Memory B cell (primary cell): ENCODE data around the gene RGR.

Source experiments
- ATAC-seq: fragments of 150-1000 bp; cut with Tn5 transposase; 2 replicates; pipeline ENCODE4 v1.10.0; 2021; ENCODE audit warnings: low read depth, mild to moderate bottlenecking, moderate library complexity
- DNase-seq, 2 donors: peaks; one replicate each; pipeline ENCODE4 v3.0.0; 2022; ENCODE audit warnings: low spot score in 2 of 2
- H3K27ac Mint-ChIP-seq: one replicate; pipeline ENCODE4 v1.8.0; 2022; ENCODE audit warnings: mild to moderate bottlenecking, moderate library complexity, mixed read lengths
- H3K27me3 Mint-ChIP-seq: one replicate; pipeline ENCODE4 v1.8.0; 2022; ENCODE audit warnings: mixed read lengths
- H3K36me3 Mint-ChIP-seq: one replicate; pipeline ENCODE4 v1.8.0; 2022; ENCODE audit warnings: mild to moderate bottlenecking, mixed read lengths
- H3K4me1 Mint-ChIP-seq: one replicate; pipeline ENCODE4 v1.8.0; 2022; ENCODE audit warnings: mixed read lengths
- H3K4me3 Mint-ChIP-seq: one replicate; pipeline ENCODE4 v1.8.0; 2022; ENCODE audit warnings: mild to moderate bottlenecking, moderate library complexity, mixed read lengths
- H3K9me3 Mint-ChIP-seq: one replicate; pipeline ENCODE4 v1.8.0; 2022; ENCODE audit warnings: mixed read lengths

RGR gene

DNA sequence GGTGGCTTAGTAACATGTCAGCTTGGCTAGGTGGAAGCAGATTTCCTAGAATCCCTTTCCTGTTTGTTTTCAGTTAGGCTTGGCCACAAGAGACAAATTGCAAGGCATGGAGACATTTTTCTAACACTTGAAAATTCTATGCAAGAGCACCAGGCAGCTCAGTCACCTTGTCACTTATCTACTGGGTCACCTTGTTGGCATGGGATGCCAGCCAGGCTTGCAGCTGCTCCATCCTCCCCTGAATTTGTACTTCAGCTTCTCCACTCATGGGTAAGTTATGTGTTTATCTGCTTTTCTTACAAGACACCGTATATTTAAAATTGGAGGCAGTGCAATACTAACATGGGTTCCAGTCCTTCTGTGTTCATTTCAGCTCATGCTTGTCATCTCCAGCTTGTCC lies 43.3 kb downstream of the RGR start:
- no peak for ATAC-seq
- Mint-ChIP-seq H3K4me1 (no peaks in the 10 kb centered on the region), H3K36me3 (no peaks in the 10 kb centered on the region), H3K27ac (no peak overlapping the region), H3K9me3 (no peaks in the 10 kb centered on the region), H3K27me3 (peaks cover 3% of the 10 kb centered on the region), H3K4me3 (no peak overlapping the region)
- DNase-seq: no peak

DNA sequence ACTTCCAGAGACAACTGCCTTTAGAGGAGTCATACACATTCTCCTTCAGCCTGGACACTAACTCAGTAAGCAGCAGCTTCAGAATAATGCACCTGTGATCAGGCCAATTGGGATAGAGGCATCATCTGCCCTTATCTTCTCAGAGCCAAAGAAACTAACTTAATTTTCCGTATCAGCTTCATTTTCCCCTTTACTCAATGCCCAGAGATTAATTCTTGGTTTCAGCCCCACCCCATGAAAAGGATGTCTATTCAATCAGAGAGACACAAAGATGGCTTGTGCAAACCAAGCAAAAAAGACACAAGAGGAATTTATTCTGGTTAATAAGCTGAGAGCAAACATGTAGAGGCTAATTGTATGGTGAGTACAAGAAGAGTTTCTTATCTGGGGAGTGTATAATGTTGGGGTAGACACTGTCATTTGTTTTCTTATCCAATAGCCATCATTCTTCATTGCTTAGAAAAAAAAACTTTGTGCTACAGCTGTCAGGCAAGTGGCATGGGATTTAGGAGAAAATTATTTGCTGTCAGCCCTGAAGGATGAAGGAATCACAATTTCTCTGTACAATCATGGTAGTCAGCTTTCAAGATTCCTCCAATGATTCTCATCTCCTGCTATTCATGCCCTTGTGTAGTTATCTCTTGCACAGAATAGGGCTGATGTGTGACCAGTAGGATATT lies 44.8 kb downstream of the RGR start:
- H3K4me3 Mint-ChIP-seq: no peak overlapping the region
- no peak for ATAC-seq
- H3K9me3 Mint-ChIP-seq: no peaks in the 10 kb centered on the region
- no peak overlapping the region for H3K27ac Mint-ChIP-seq
- no peak for DNase-seq
- H3K4me1 Mint-ChIP-seq: no peaks in the 10 kb centered on the region
- no peaks in the 10 kb centered on the region for H3K36me3 Mint-ChIP-seq
- peaks cover 3% of the 10 kb centered on the region for H3K27me3 Mint-ChIP-seq

DNA sequence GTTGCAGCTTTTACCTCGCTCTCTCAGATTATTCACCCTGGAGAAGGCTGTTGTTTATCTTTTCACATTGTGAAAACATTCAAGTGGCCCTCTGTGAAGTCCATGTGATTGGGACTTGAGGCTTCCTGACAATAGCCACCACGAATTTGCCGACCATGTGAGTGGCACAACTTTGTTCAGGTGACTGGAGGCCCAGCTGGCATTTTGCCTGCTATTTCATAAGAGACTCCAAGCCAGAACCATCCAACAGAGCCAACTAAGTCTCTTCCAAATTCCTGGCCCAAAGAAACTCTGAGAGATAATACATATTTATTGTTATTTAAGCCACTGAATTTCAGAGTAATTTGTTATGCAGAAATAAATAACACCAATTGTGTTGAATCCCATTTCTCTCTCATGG lies 45.4 kb downstream of the RGR start:
- ATAC-seq: no peak
- H3K27ac Mint-ChIP-seq: no peak overlapping the region
- H3K4me1 Mint-ChIP-seq: no peaks in the 10 kb centered on the region
- peaks cover 3% of the 10 kb centered on the region for H3K27me3 Mint-ChIP-seq
- no peak overlapping the region for H3K4me3 Mint-ChIP-seq
- DNase-seq: no peak
- H3K36me3 Mint-ChIP-seq: no peaks in the 10 kb centered on the region
- H3K9me3 Mint-ChIP-seq: no peaks in the 10 kb centered on the region

DNA sequence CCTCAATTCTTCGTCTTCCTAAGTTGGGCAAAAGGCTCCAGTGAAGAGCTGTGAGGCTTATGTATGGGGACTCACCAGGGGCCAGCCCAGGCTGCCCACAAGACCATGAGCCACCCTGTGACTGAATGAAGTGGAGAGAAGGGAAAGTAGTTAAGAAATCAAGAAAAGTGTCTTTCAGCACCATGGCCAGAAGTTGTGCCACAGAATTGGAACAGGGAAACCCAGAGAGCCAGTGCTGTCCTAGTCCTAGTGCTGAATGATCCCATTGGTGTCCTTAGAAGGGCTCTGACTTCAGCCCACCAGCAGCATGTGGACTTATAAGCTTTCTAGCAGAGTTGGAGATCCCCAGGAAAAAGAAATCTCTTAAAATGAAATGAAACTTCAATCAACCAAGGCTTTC lies 46.5 kb downstream of the RGR start:
- ATAC-seq (no peak), DNase-seq (no peak)
- no peak overlapping the region for H3K4me3 Mint-ChIP-seq

DNA sequence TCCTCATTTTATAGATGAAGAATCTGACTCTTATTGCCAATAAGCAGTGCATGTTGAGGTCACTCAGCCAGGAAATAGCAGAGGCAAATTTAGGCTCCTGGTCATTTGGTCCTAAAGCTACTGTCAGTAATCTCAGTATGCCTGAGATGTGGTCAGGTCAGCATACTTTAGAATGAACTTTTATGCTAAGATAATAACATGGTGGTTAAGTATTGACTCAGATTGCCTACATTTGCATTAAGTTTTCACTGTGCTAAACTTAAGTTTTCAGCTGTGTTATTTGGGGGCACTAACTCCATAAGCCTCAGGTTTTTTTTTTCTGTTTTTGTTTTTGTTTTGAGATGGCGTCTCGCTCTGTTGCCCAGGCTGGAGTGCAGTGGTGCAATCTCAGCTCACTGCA lies 47.6 kb downstream of the RGR start:
- Mint-ChIP-seq H3K4me3 (no peak overlapping the region), H3K9me3 (no peaks in the 10 kb centered on the region), H3K36me3 (no peaks in the 10 kb centered on the region), H3K4me1 (no peaks in the 10 kb centered on the region), H3K27ac (no peak overlapping the region), H3K27me3 (peaks cover 3% of the 10 kb centered on the region)
- DNase-seq (no peak), ATAC-seq (no peak)

More for the DNA sequence above, 46.5 kb downstream of the RGR start:
- H3K4me1 Mint-ChIP-seq: no peaks in the 10 kb centered on the region
- H3K27ac Mint-ChIP-seq: no peak overlapping the region
- peaks cover 3% of the 10 kb centered on the region for H3K27me3 Mint-ChIP-seq
- H3K9me3 Mint-ChIP-seq: no peaks in the 10 kb centered on the region
- H3K36me3 Mint-ChIP-seq: no peaks in the 10 kb centered on the region

DNA sequence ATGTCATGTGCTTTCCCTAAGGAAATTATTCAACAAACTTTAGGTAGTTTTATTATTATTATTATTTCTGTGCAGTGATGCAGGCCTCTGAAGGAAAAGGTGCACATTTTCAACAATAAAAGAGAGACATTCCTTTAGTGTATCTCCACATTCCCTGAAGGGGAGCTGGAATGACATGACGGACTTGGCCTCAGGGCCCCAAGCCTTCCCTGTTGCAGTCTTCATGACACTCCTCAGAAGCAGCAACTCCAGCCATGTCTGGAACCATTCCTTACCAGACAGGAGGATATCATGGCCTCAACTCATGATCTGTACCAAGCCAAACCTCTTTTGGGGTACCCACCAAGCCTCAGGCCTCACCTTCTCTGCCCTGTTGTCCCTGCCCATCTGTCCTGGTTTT lies 48.3 kb downstream of the RGR start:
- H3K27me3 Mint-ChIP-seq: no peaks in the 10 kb centered on the region
- no peak for DNase-seq
- no peaks in the 10 kb centered on the region for H3K4me1 Mint-ChIP-seq
- H3K36me3 Mint-ChIP-seq: no peaks in the 10 kb centered on the region
- no peak overlapping the region for H3K27ac Mint-ChIP-seq
- no peak for ATAC-seq
- H3K9me3 Mint-ChIP-seq: no peaks in the 10 kb centered on the region
- no peak overlapping the region for H3K4me3 Mint-ChIP-seq

DNA sequence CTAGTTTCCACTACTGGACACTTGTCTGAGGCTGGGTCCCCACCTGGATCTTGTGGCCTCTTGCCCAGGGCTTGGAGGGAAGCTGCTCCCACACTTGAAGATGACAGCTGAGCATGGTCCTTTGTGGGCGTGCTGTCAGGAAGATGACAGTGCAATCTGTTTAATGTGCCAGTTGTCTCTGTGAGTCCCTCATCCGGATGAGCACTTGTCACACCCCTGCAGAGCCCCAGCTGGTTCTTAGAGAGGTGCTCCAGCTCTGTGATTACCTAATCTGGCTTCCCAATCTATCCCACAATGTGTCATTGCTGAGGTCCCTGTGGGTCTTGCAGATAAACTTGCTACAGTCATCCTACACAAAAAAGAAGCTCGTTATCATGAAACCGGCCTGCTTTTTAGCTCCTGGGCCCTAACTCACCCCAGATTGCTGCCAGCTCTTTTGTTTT lies 48.7 kb downstream of the RGR start:
- Mint-ChIP-seq H3K27ac (no peak overlapping the region), H3K27me3 (no peaks in the 10 kb centered on the region), H3K4me3 (no peak overlapping the region), H3K36me3 (no peaks in the 10 kb centered on the region), H3K4me1 (no peaks in the 10 kb centered on the region), H3K9me3 (no peaks in the 10 kb centered on the region)
- ATAC-seq (no peak), DNase-seq (no peak)

DNA sequence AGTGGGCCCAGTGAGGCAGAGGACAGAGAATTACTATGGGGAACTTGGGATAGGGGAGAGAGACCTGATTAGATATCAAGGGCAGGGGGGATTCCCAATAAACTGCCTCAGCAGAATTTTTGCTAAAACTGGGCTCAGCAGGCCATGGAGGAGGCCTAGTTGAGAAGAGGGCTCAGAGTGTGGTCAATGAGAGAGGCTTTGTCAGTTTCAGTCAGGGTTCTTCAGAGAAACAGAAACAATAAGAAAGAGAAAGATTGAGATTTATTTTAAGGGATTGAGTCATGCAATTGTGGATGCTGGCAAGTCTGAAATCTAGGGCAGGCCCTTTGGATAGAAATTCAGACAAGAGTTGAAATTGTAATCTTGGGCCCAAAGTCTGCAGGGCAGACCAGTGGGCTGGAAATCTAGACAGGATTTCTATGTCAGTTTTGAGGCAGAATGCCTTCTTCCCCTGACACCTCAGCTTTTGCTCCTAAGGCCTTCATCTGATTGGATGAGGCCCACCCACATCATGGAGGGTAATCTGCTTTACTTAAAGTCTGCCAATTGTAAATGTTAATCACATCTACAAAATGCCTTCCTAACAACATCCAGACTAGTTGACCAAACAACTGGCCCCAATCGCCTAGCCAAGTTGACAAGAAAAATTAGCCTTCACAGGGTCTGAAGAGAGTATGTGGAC lies 50.1 kb downstream of the RGR start:
- DNase-seq: no peak
- no peak for ATAC-seq
- no peaks in the 10 kb centered on the region for H3K4me1 Mint-ChIP-seq
- no peak overlapping the region for H3K4me3 Mint-ChIP-seq
- H3K27ac Mint-ChIP-seq: no peak overlapping the region
- H3K9me3 Mint-ChIP-seq: no peaks in the 10 kb centered on the region
- no peaks in the 10 kb centered on the region for H3K36me3 Mint-ChIP-seq
- peaks cover 2% of the 10 kb centered on the region for H3K27me3 Mint-ChIP-seq

DNA sequence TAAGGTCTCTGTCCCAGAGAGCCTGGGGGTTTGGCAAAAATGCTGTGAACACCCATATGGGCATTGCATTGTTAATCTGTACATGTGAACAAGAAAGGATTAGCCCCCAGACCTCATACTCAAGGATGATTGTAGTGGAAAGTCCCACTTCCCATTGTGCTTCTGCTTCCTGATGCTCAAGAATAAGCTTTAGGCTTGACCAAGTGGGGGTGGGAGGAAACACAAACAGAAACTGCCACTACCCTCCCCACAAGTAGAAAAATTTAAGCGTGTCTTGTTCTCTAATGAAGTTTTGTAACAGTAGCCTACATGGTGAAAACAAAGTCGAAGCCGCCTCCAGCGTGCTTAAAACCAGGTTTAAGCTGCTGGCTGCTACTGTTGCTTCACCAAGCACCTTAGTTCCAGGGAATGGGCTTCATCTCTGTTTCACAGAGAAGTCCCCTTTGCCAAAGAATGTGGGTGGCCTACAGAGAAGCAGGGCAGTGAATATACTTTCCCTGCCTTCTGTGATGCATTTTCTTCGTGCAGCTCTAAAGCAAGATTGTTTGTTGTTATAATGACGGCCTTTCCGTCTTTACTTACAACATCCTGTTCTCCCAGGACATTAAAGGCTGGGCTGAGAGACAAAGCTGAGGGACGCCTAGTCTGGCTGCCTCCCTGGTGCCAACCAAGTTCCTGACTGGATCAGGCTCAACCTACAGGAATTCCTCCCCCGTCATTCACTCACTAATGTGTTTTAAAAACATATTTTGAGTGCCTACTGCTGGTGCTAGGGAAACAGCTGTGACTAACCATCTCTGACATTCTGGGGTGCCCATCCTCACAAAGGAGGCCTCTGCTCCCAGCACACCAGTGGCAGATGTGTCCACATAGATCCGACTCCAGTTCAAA lies 51.5 kb downstream of the RGR start:
- H3K36me3 Mint-ChIP-seq: no peaks in the 10 kb centered on the region
- no peak overlapping the region for H3K4me3 Mint-ChIP-seq
- no peak overlapping the region for H3K27ac Mint-ChIP-seq
- peaks cover 2% of the 10 kb centered on the region for H3K27me3 Mint-ChIP-seq
- H3K9me3 Mint-ChIP-seq: no peaks in the 10 kb centered on the region
- DNase-seq (no peak), ATAC-seq (no peak)
- H3K4me1 Mint-ChIP-seq: no peaks in the 10 kb centered on the region

DNA sequence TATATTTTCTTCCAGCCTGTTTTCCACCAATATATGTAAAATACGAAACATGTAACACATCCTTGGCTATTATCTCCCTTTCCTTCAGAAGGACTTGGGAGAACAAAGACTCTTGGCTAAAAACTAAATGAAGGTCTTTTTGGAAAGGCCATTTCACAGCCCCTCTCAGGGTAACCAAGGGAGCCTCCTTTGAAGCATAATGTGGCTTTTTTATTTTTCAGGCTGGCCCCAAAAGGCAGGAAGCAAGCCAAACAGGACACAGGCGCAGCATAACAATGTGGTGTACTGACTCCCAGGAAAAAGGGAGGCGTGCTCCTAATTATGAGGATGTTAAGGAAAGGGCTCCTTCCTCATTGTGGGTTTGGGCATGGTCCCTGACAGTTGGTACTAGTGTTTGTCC lies 53.2 kb downstream of the RGR start:
- H3K4me3 Mint-ChIP-seq: no peak overlapping the region
- H3K27me3 Mint-ChIP-seq: peaks cover 5% of the 10 kb centered on the region
- ATAC-seq: no peak
- no peaks in the 10 kb centered on the region for H3K36me3 Mint-ChIP-seq
- no peak for DNase-seq
- H3K27ac Mint-ChIP-seq: no peak overlapping the region
- H3K4me1 Mint-ChIP-seq: no peaks in the 10 kb centered on the region
- no peaks in the 10 kb centered on the region for H3K9me3 Mint-ChIP-seq

DNA sequence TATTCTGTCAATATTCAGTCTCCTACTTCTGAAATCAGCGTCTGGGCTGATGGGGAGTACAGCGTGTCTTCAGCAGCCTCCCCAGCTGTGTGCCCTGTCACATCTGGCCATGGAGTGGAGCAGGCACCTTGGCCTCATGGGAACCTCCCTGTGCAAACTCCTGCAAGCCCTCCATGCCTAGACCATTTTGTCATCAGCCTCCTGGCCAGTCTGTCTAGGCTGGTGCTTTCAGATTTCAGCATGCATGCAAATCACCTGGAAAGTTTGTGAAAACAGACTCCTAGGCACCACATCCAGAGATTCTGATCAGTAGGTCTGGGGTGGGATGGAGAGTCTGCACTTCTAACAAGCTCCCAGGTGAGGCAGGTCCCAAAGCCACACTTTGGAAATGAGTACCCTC lies 57.4 kb downstream of the RGR start:
- H3K4me1 Mint-ChIP-seq: no peaks in the 10 kb centered on the region
- no peak overlapping the region for H3K27ac Mint-ChIP-seq
- peaks cover 7% of the 10 kb centered on the region for H3K27me3 Mint-ChIP-seq
- H3K36me3 Mint-ChIP-seq: no peaks in the 10 kb centered on the region
- no peaks in the 10 kb centered on the region for H3K9me3 Mint-ChIP-seq
- no peak for ATAC-seq
- DNase-seq: no peak
- no peak overlapping the region for H3K4me3 Mint-ChIP-seq

DNA sequence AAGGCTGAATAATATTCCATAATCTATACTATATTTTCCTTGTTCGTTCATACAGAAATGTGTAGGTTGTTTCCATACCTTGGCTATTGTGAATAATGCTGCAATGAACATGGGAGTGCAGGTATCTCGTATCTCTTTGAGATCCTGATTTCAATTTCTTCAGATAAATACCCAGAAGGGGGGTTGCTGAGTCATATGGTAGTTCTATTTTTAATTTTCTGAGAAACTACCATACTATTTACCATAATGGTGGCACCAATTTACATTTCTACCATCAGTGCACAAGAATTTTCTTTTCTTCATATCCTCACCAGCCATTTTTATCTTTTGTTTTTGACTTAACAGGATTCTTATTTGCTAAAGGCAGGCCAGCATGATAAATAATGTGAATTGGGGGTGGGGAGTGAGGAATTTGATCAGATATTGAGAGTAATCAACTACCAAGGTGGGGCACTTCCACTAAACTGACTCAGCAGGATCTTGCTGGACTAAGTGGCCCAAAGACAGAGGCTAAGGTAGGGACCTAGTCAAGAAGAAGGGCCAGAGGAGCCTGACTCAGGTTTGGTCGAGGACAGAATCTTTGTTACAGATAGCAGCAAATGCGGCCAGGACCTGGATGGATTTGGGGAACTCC lies 62.0 kb downstream of the RGR start:
- H3K27me3 Mint-ChIP-seq: peaks cover 11% of the 10 kb centered on the region
- no peak overlapping the region for H3K27ac Mint-ChIP-seq
- ATAC-seq (no peak), DNase-seq (no peak)
- no peaks in the 10 kb centered on the region for H3K9me3 Mint-ChIP-seq
- H3K4me1 Mint-ChIP-seq: no peaks in the 10 kb centered on the region
- no peak overlapping the region for H3K4me3 Mint-ChIP-seq
- no peaks in the 10 kb centered on the region for H3K36me3 Mint-ChIP-seq

DNA sequence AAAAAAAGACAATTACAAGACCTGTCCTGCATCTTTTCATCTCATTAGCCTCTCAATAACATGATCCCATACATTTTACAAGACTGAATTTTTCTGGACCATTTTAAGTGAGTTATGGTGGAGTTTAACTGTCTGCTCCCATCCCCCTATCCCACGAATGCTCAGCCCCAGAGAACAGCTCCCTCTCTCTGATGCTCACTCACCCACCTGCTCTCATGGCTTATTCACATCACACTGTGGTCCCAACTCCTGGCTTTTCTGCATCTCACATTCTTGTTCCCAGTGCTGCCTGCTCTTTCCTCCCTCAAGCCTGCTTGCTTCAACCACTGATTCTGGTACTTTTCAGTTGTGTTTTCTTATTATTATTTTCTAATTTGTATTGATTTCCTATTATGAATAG lies 63.2 kb downstream of the RGR start:
- peaks cover 8% of the 10 kb centered on the region for H3K27me3 Mint-ChIP-seq
- no peaks in the 10 kb centered on the region for H3K36me3 Mint-ChIP-seq
- ATAC-seq (no peak), DNase-seq (no peak)
- no peak overlapping the region for H3K27ac Mint-ChIP-seq
- no peak overlapping the region for H3K4me3 Mint-ChIP-seq
- no peaks in the 10 kb centered on the region for H3K4me1 Mint-ChIP-seq
- H3K9me3 Mint-ChIP-seq: no peaks in the 10 kb centered on the region
